HEK293 (cell line): ENCODE results near the gene PIGL.
A peak's percentile ranks its signal among the peaks of the same experiment; 100 is the strongest.

Source experiments
- HOXA7 ChIP-seq: sonication (generic); formaldehyde crosslinking; IDR thresholded peaks from 2 replicates; pipeline ENCODE4 v1.8.1; 2022; ENCODE audit warnings: missing genetic modification reagents, borderline replicate concordance
- KLF8 ChIP-seq: fragments of 450-650 bp; formaldehyde crosslinking; IDR thresholded peaks from 2 replicates; pipeline ENCODE4 v1.5.1; 2016; ENCODE audit warnings: missing biosample characterization, missing genetic modification characterization
- SCRT2 ChIP-seq: fragments of 450-650 bp; formaldehyde crosslinking; IDR thresholded peaks from 2 replicates; pipeline ENCODE4 v1.5.1; 2016; ENCODE audit warnings: missing biosample characterization, missing genetic modification characterization
- SP2 ChIP-seq: fragments of 450-650 bp; formaldehyde crosslinking; IDR thresholded peaks from 2 replicates; pipeline ENCODE4 v1.5.1; 2016; ENCODE audit warnings: missing biosample characterization, missing genetic modification characterization
- ZNF114 ChIP-seq: fragments of 450-650 bp; formaldehyde crosslinking; IDR thresholded peaks from 2 replicates; pipeline ENCODE4 v1.5.0; 2017; ENCODE audit warnings: missing biosample characterization, missing genetic modification characterization
- ZNF133 ChIP-seq: fragments of 450-650 bp; formaldehyde crosslinking; IDR thresholded peaks from 2 replicates; pipeline ENCODE4 v1.5.1; 2016; ENCODE audit warnings: missing biosample characterization, missing genetic modification characterization
- ZNF140 ChIP-seq: fragments of 450-650 bp; formaldehyde crosslinking; IDR thresholded peaks from 2 replicates; pipeline ENCODE4 v1.5.1; 2016; ENCODE audit warnings: missing biosample characterization, missing genetic modification characterization
- ZNF146 ChIP-seq: fragments of 450-650 bp; formaldehyde crosslinking; IDR thresholded peaks from 2 replicates; pipeline ENCODE4 v1.5.1; 2016; ENCODE audit warnings: missing biosample characterization, missing genetic modification characterization
- ZNF239 ChIP-seq: fragments of 450-650 bp; formaldehyde crosslinking; IDR thresholded peaks from 2 replicates; pipeline ENCODE4 v1.5.1; 2016; ENCODE audit warnings: missing biosample characterization, missing genetic modification characterization
- ZNF274 ChIP-seq, 2 experiments: fragments of 200-500 bp in 1 of 2; fragments of 450-650 bp in 1 of 2; sonication (Bioruptor generic) in 1 of 2; formaldehyde crosslinking in 1 of 2; IDR thresholded peaks; 2 replicates each; pipeline versions ENCODE4 v1.5.1 to v1.6.1; 2014 to 2016; ENCODE audit warnings: borderline replicate concordance in 1 of 2, inconsistent platforms in 1 of 2, low read length in 1 of 2, missing biosample characterization in 1 of 2, missing genetic modification characterization in 1 of 2
- ZNF302 ChIP-seq: fragments of 450-650 bp; formaldehyde crosslinking; IDR thresholded peaks from 2 replicates; pipeline ENCODE4 v1.5.1; 2016; ENCODE audit warnings: missing biosample characterization, missing genetic modification characterization, low read depth
- ZNF416 ChIP-seq: fragments of 450-650 bp; formaldehyde crosslinking; IDR thresholded peaks from 2 replicates; pipeline ENCODE4 v1.5.1; 2016; ENCODE audit warnings: missing biosample characterization, missing genetic modification characterization
- ZNF529 ChIP-seq: fragments of 450-650 bp; formaldehyde crosslinking; IDR thresholded peaks from 2 replicates; pipeline ENCODE4 v1.5.1; 2017; ENCODE audit warnings: missing genetic modification characterization, missing biosample characterization; ENCODE audit not compliant: insufficient replicate concordance
- ZNF530 ChIP-seq: fragments of 450-650 bp; formaldehyde crosslinking; IDR thresholded peaks from 2 replicates; pipeline ENCODE4 v1.5.1; 2016; ENCODE audit warnings: low read depth, missing biosample characterization, missing genetic modification characterization
- ZNF596 ChIP-seq: fragments of 450-650 bp; IDR thresholded peaks from 2 replicates; pipeline ENCODE4 v1.5.0; 2018; ENCODE audit warnings: missing biosample characterization, mild to moderate bottlenecking, missing genetic modification characterization, moderate library complexity
- ZNF600 ChIP-seq: fragments of 450-650 bp; formaldehyde crosslinking; IDR thresholded peaks from 2 replicates; pipeline ENCODE4 v1.5.1; 2016; ENCODE audit warnings: missing biosample characterization, missing genetic modification characterization
- ZNF670 ChIP-seq: fragments of 450-650 bp; formaldehyde crosslinking; IDR thresholded peaks from 2 replicates; pipeline ENCODE4 v1.5.1; 2016; ENCODE audit warnings: missing biosample characterization, missing genetic modification characterization, low read depth
- ZNF792 ChIP-seq: fragments of 450-650 bp; formaldehyde crosslinking; IDR thresholded peaks from 2 replicates; pipeline ENCODE4 v1.5.1; 2016; ENCODE audit warnings: missing biosample characterization, missing genetic modification characterization
- TF ChIP-seq, protein P1 (sequence below): fragments of 450-650 bp; formaldehyde crosslinking; IDR thresholded peaks from 2 replicates; pipeline ENCODE4 v1.5.1; 2016; ENCODE audit warnings: missing biosample characterization, missing genetic modification characterization
- TF ChIP-seq, protein P2 (sequence below): fragments of 450-650 bp; formaldehyde crosslinking; IDR thresholded peaks from 2 replicates; pipeline ENCODE4 v1.5.1; 2016; ENCODE audit warnings: missing biosample characterization, missing genetic modification characterization
- TF ChIP-seq, protein P3 (sequence below): fragments of 450-650 bp; formaldehyde crosslinking; IDR thresholded peaks from 2 replicates; pipeline ENCODE4 v1.5.1; 2017; ENCODE audit warnings: missing biosample characterization, missing genetic modification characterization
- TF ChIP-seq, protein P4 (sequence below): fragments of 450-650 bp; formaldehyde crosslinking; IDR thresholded peaks from 2 replicates; pipeline ENCODE4 v1.5.1; 2016; ENCODE audit warnings: missing biosample characterization, missing genetic modification characterization, borderline replicate concordance
- TF ChIP-seq, protein P5 (sequence below): fragments of 450-650 bp; formaldehyde crosslinking; conservative IDR thresholded peaks from 2 replicates; pipeline ENCODE4 v1.5.1; 2016; ENCODE audit warnings: low read depth, missing biosample characterization, missing genetic modification characterization

The PIGL gene

DNA sequence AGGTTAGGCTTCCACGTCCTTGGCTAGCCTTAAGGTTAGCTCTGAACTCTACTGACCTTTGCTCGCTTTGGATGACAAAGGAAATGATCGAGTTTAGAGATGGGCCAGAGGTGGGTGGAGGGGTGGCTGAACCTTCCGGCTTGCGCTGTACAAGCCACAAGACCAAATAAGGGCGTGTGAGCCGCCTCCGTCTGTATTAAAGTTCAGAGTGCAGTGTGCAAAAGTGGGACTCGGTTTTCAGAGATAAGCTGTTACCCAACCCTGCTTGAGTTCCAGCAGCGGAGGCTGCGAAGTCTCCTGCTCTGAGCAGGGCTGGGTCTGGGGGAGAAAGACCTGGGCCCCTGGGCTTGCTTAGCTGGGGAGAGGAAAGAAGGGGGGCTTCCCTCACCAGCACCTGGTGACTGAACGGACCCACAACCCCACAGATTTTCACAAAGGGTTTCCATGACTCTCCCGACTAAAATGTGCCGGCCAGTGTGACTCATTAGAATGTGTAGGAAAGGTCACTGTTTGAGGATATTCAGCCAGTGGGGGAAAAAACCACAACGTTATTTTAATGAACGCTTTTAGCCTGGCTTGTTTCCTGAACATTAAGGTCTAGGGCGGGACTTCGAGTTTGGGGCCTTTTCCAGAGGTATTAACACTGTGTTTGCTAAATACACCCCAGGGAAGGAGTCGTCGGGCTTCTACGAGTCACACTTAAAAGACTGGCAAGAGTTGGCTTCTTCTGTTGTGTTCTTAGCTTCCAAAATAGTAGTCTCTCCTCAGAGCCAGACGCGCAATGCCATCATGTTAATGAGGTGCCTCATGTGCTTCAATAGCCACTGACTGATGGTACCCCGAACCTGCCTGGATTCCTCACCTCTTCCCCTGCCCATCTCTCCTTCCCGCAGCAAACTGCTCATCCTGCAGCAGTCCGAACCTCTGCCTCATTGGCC lies 69.3 kb downstream of the PIGL start (continued):
- TF ChIP-seq ZNF302 (tag by site-specific recombination): no peak
- TF ChIP-seq HOXA7: no peak
- no peak; the same call in 1 of the 2 replicates for TF ChIP-seq SP2 (tag by site-specific recombination)
- no peak for TF ChIP-seq SCRT2 (tag by site-specific recombination)
- TF ChIP-seq, protein P1, sequence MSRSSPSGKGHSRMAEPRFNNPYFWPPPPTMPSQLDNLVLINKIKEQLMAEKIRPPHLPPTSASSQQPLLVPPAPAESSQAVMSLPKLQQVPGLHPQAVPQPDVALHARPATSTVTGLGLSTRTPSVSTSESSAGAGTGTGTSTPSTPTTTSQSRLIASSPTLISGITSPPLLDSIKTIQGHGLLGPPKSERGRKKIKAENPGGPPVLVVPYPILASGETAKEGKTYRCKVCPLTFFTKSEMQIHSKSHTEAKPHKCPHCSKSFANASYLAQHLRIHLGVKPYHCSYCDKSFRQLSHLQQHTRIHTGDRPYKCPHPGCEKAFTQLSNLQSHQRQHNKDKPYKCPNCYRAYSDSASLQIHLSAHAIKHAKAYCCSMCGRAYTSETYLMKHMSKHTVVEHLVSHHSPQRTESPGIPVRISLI (tag by site-specific recombination): no peak
- TF ChIP-seq ZNF146 (tag by site-specific recombination): no peak
- TF ChIP-seq, protein P2, sequence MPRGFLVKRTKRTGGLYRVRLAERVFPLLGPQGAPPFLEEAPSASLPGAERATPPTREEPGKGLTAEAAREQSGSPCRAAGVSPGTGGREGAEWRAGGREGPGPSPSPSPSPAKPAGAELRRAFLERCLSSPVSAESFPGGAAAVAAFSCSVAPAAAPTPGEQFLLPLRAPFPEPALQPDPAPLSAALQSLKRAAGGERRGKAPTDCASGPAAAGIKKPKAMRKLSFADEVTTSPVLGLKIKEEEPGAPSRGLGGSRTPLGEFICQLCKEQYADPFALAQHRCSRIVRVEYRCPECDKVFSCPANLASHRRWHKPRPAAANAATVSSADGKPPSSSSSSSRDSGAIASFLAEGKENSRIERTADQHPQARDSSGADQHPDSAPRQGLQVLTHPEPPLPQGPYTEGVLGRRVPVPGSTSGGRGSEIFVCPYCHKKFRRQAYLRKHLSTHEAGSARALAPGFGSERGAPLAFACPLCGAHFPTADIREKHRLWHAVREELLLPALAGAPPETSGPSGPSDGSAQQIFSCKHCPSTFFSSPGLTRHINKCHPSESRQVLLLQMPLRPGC (tag by site-specific recombination): peak; percentile 58; the same call in 1 of the 2 replicates
- no peak for TF ChIP-seq ZNF670 (tag by site-specific recombination)
- TF ChIP-seq ZNF140 (tag by site-specific recombination): no peak
- no peak for TF ChIP-seq ZNF530 (tag by site-specific recombination)
- TF ChIP-seq ZNF596 (tag by site-specific recombination): no peak
- TF ChIP-seq, protein P3, sequence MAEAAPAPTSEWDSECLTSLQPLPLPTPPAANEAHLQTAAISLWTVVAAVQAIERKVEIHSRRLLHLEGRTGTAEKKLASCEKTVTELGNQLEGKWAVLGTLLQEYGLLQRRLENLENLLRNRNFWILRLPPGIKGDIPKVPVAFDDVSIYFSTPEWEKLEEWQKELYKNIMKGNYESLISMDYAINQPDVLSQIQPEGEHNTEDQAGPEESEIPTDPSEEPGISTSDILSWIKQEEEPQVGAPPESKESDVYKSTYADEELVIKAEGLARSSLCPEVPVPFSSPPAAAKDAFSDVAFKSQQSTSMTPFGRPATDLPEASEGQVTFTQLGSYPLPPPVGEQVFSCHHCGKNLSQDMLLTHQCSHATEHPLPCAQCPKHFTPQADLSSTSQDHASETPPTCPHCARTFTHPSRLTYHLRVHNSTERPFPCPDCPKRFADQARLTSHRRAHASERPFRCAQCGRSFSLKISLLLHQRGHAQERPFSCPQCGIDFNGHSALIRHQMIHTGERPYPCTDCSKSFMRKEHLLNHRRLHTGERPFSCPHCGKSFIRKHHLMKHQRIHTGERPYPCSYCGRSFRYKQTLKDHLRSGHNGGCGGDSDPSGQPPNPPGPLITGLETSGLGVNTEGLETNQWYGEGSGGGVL (tag by site-specific recombination): peak; percentile 87
- TF ChIP-seq, protein P4, sequence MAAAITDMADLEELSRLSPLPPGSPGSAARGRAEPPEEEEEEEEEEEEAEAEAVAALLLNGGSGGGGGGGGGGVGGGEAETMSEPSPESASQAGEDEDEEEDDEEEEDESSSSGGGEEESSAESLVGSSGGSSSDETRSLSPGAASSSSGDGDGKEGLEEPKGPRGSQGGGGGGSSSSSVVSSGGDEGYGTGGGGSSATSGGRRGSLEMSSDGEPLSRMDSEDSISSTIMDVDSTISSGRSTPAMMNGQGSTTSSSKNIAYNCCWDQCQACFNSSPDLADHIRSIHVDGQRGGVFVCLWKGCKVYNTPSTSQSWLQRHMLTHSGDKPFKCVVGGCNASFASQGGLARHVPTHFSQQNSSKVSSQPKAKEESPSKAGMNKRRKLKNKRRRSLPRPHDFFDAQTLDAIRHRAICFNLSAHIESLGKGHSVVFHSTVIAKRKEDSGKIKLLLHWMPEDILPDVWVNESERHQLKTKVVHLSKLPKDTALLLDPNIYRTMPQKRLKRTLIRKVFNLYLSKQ (tag by site-specific recombination): no peak
- no peak for TF ChIP-seq ZNF133 (tag by site-specific recombination)
- TF ChIP-seq ZNF239 (tag by site-specific recombination): no peak
- TF ChIP-seq ZNF274 (IDR thresholded peaks at IDR 0.05; ENCODE audit: low read length): no peak
- no peak for TF ChIP-seq ZNF274 (tag by site-specific recombination; IDR thresholded peaks at IDR 0.05; ENCODE audit: borderline replicate concordance)
- TF ChIP-seq, protein P5, sequence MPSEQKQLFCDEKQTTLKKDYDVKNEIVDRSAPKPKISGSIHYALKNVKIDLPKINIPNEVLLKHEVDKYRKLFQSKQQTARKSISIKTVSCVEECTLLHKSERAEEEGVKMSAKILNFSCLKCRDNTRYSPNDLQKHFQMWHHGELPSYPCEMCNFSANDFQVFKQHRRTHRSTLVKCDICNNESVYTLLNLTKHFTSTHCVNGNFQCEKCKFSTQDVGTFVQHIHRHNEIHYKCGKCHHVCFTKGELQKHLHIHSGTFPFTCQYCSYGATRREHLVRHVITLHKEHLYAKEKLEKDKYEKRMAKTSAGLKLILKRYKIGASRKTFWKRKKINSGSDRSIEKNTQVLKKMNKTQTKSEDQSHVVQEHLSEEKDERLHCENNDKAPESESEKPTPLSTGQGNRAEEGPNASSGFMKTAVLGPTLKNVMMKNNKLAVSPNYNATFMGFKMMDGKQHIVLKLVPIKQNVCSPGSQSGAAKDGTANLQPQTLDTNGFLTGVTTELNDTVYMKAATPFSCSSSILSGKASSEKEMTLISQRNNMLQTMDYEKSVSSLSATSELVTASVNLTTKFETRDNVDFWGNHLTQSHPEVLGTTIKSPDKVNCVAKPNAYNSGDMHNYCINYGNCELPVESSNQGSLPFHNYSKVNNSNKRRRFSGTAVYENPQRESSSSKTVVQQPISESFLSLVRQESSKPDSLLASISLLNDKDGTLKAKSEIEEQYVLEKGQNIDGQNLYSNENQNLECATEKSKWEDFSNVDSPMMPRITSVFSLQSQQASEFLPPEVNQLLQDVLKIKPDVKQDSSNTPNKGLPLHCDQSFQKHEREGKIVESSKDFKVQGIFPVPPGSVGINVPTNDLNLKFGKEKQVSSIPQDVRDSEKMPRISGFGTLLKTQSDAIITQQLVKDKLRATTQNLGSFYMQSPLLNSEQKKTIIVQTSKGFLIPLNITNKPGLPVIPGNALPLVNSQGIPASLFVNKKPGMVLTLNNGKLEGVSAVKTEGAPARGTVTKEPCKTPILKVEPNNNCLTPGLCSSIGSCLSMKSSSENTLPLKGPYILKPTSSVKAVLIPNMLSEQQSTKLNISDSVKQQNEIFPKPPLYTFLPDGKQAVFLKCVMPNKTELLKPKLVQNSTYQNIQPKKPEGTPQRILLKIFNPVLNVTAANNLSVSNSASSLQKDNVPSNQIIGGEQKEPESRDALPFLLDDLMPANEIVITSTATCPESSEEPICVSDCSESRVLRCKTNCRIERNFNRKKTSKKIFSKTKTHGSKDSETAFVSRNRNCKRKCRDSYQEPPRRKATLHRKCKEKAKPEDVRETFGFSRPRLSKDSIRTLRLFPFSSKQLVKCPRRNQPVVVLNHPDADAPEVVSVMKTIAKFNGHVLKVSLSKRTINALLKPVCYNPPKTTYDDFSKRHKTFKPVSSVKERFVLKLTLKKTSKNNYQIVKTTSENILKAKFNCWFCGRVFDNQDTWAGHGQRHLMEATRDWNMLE (tag by site-specific recombination): no peak
- peak; percentile 50; the same call in 1 of the 2 replicates for TF ChIP-seq ZNF600 (tag by site-specific recombination)
- no peak for TF ChIP-seq KLF8 (tag by site-specific recombination)
- TF ChIP-seq ZNF416 (tag by site-specific recombination): no peak
- no peak for TF ChIP-seq ZNF529 (tag by site-specific recombination)
- TF ChIP-seq ZNF792 (tag by site-specific recombination): 0 out of 2 replicates have a peak, but pooled peaks have one; percentile 14
- TF ChIP-seq ZNF114: no peak
